GM12892 (cell line): ENCODE results near the gene TRIM73.
"Not testable (repeated sequence)": the region's sequence is repeated elsewhere in the genome, so short reads cannot be mapped to it uniquely, and the experiment has no call there.

Experiments used
- POLR2A ChIP-seq: IDR thresholded peaks from 2 replicates; pipeline ENCODE4 v1.6.1; 2011; ENCODE audit warnings: low read depth, low read length, control low read depth
- POLR2AphosphoS5 ChIP-seq: IDR thresholded peaks from 2 replicates; pipeline ENCODE4 v1.6.1; 2011; ENCODE audit warnings: low read depth, low read length, control low read depth
- TAF1 ChIP-seq: IDR thresholded peaks from 2 replicates; pipeline ENCODE4 v1.6.1; 2011; ENCODE audit warnings: low read depth, mild to moderate bottlenecking, control low read depth, low read length, borderline replicate concordance

GRCh38 chr7:75418292-75418858 lies 22.9 kb downstream of the TRIM73 start:
- TF ChIP-seq POLR2A, POLR2AphosphoS5, TAF1: not testable (repeated sequence)
